ENCODE results near the gene MARF1. TPM values are rescaled to one million over a fixed set of nuclear protein-coding genes. Genes with fewer than 3 reads are reported as not detected.

MARF1 gene
- total RNA-seq, 2 experiments from 2014 or later, result 156 to 157 TPM

GRCh38 chr16:15610369-15610871 is 32.5 kb downstream of the MARF1 start:
- Histone ChIP-seq H3K4me3 (ENCODE audit: low read length) (no peak overlapping the region), H3K4me1 (ENCODE audit: insufficient read depth, low read length) (no peaks in the 10 kb centered on the region), H3K27ac (ENCODE audit: low read depth in 1 of 2, low read length in 2 of 2) (no peak overlapping the region), H3K36me3 (ENCODE audit: insufficient read depth, low read length) (peaks cover 91% of the 10 kb centered on the region), H3K9me3 (ENCODE audit: control insufficient read depth in 1 of 2, insufficient read depth in 1 of 2, low read length in 2 of 2) (no peaks in the 10 kb centered on the region), H3K27me3 (ENCODE audit: control insufficient read depth in 1 of 2, insufficient read depth in 2 of 2, low read length in 2 of 2) (no peaks in the 10 kb centered on the region)
- ATAC-seq (ENCODE audit: poor library complexity), result no peak
- POLR2A ChIA-PET, result interaction anchor here (0.6 kb wide), 1 partner anchor 20 kb away, joined by 3 read pairs; no protein-coding TSS in a partner anchor
- CTCF ChIA-PET, result interaction anchor here (0.8 kb wide), 1 partner anchor 71 kb away, joined by 3 read pairs; no protein-coding TSS in a partner anchor
- no peak for DNase-seq
- H3K36me3 Mint-ChIP-seq (ENCODE audit: low read depth), result peaks cover 95% of the 10 kb centered on the region
- no peak for TF ChIP-seq CTCF (IDR thresholded peaks at IDR 0.05)
- no peaks in the 10 kb centered on the region for H3K27me3 Mint-ChIP-seq
- intact Hi-C loops (cut with DNase I, micrococcal nuclease), result no loop called here
- no peak overlapping the region for H3K27ac Mint-ChIP-seq
- no peaks in the 10 kb centered on the region for H3K9me3 Mint-ChIP-seq
- H3K4me3 Mint-ChIP-seq, result no peak overlapping the region
- H3K4me1 Mint-ChIP-seq (ENCODE audit: low read depth), result peaks cover 8% of the 10 kb centered on the region

DNA sequence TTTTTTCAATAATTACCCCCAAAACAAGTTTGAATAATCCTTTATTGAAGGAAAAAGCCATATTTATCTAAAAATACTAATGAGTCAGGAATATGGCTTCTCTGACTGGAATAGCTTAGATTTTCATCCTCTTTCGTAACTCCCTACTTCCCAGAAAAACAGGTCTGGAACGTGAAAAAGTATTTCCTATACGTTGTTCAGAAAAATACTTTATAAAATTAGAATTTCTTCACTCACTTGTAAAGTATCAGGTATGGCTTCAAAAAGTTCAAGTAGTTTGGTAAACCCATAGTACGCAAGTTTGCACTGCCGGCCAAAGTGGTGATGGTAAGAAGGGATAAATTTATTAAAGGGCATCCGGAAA is 33.7 kb downstream of the MARF1 start:
- no peak overlapping the region for H3K27ac Mint-ChIP-seq
- POLR2A ChIA-PET, result no interaction called here
- TF ChIP-seq CTCF (IDR thresholded peaks at IDR 0.05), result no peak
- intact Hi-C loops (cut with DNase I, micrococcal nuclease), result no loop called here
- Histone ChIP-seq H3K36me3 (ENCODE audit: insufficient read depth, low read length) (peaks cover 93% of the 10 kb centered on the region), H3K27ac (ENCODE audit: low read depth in 1 of 2, low read length in 2 of 2) (no peak overlapping the region), H3K27me3 (ENCODE audit: control insufficient read depth in 1 of 2, insufficient read depth in 2 of 2, low read length in 2 of 2) (no peaks in the 10 kb centered on the region), H3K9me3 (ENCODE audit: control insufficient read depth in 1 of 2, insufficient read depth in 1 of 2, low read length in 2 of 2) (no peaks in the 10 kb centered on the region), H3K4me3 (ENCODE audit: low read length) (no peak overlapping the region), H3K4me1 (ENCODE audit: insufficient read depth, low read length) (no peaks in the 10 kb centered on the region)
- DNase-seq (no peak), ATAC-seq (ENCODE audit: poor library complexity) (no peak)
- no peaks in the 10 kb centered on the region for H3K27me3 Mint-ChIP-seq
- H3K4me1 Mint-ChIP-seq (ENCODE audit: low read depth), result peaks cover 8% of the 10 kb centered on the region
- H3K36me3 Mint-ChIP-seq (ENCODE audit: low read depth), result peaks cover 98% of the 10 kb centered on the region
- H3K4me3 Mint-ChIP-seq, result no peak overlapping the region
- H3K9me3 Mint-ChIP-seq, result no peaks in the 10 kb centered on the region
- CTCF ChIA-PET, result interaction anchor here (0.7 kb wide), 1 partner anchor 33 kb away, joined by 5 read pairs; the partner anchor contains the start of gene MARF1

- Histone ChIP-seq H3K27me3 (ENCODE audit: control insufficient read depth in 1 of 2, insufficient read depth in 2 of 2, low read length in 2 of 2) (no peaks in the 10 kb centered on the region), H3K9me3 (ENCODE audit: control insufficient read depth in 1 of 2, insufficient read depth in 1 of 2, low read length in 2 of 2) (no peaks in the 10 kb centered on the region), H3K4me1 (ENCODE audit: insufficient read depth, low read length) (no peaks in the 10 kb centered on the region), H3K27ac (ENCODE audit: low read depth in 1 of 2, low read length in 2 of 2) (no peak overlapping the region), H3K36me3 (ENCODE audit: insufficient read depth, low read length) (peaks cover 95% of the 10 kb centered on the region), H3K4me3 (ENCODE audit: low read length) (no peak overlapping the region)
- Mint-ChIP-seq H3K4me3 (no peak overlapping the region), H3K4me1 (ENCODE audit: low read depth) (peaks cover 8% of the 10 kb centered on the region), H3K9me3 (no peaks in the 10 kb centered on the region), H3K27me3 (no peaks in the 10 kb centered on the region), H3K27ac (no peak overlapping the region), H3K36me3 (ENCODE audit: low read depth) (peaks cover 98% of the 10 kb centered on the region)
- ATAC-seq (ENCODE audit: poor library complexity) (no peak), DNase-seq (no peak)
- intact Hi-C loops (cut with DNase I, micrococcal nuclease), result no loop called here
- CTCF ChIA-PET, result interaction anchor here (0.7 kb wide), 1 partner anchor 34 kb away, joined by 5 read pairs; the partner anchor contains the start of gene MARF1
- TF ChIP-seq CTCF (IDR thresholded peaks at IDR 0.05), result no peak
- POLR2A ChIA-PET, result no interaction called here
These were observed 34.3 kb downstream of the MARF1 start for GRCh38 chr16:15608398-15609285.
